ENCODE data around the gene CR1L. TPM values are rescaled to one million over a fixed set of nuclear protein-coding genes. Genes with fewer than 3 reads are reported as not detected.

The CR1L gene
- total and polyA plus RNA-seq, 9 of the 15 experiments (the other 6 are each of a cell fraction or from before 2014, with no cell fraction given): 10.1 to 74.8 (median 34.3) TPM

DNA sequence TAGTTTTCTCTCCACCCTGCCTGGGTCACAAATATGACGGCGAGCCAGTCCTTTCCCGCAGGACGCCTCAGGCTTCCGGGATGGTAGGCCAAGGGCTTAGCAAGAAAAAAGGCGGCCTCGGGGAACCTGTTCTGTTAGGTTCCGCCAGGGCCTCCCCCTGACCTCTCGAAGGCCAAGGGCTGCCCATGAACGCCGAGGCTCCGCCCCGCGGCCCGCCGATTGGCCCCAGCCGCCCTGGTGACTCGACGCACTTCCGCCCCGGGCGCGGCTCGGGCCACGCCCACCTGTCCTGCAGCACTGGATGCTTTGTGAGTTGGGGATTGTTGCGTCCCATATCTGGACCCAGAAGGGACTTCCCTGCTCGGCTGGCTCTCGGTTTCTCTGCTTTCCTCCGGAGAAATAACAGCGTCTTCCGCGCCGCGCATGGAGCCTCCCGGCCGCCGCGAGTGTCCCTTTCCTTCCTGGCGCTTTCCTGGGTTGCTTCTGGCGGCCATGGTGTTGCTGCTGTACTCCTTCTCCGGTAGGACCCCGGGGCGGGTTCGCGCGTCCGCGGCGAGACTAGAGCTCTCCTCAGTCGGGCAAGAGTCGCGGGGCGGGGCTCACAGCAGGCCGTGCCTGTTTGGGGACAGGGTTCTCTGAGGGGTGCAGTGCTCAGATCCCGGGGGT is 107.0 kb downstream of the CR1L start, which contains the start of gene CD46 (continued):
- TF ChIP-seq ZEB2 (IDR thresholded peaks at IDR 0.05) (no peak), BRD4 (IDR thresholded peaks at IDR 0.05) (no peak), SMC3 (conservative IDR thresholded peaks at IDR 0.05; ENCODE audit: insufficient read depth, low read depth, low read length) (no peak; the same call in 1 of the 2 replicates), NKRF (IDR thresholded peaks at IDR 0.05; ENCODE audit: borderline replicate concordance) (peak; percentile 80), GABPA (tag; conservative IDR thresholded peaks at IDR 0.05; ENCODE audit: low read depth) (peak; percentile 93), USF1 (CRISPR knock-in tag; IDR thresholded peaks at IDR 0.05) (peak; percentile 97), NCOA1 (IDR thresholded peaks at IDR 0.05; ENCODE audit: low read depth) (peak; percentile 19; the same call in 1 of the 2 replicates), ARID1B (IDR thresholded peaks at IDR 0.05) (0 out of 2 replicates have a peak, but pooled peaks have one; percentile 29), CBFA2T2 (conservative IDR thresholded peaks at IDR 0.05) (peak; percentile 43), TSC22D4 (tag; IDR thresholded peaks at IDR 0.05) (no peak), CHD1 (IDR thresholded peaks at IDR 0.05; ENCODE audit: low read length) (no peak), NFE2L1 (tag; IDR thresholded peaks at IDR 0.05; ENCODE audit: borderline replicate concordance, low read depth) (no peak), ZNF124 (CRISPR knock-in tag; IDR thresholded peaks at IDR 0.05) (no peak), KLF10 (CRISPR knock-in tag; IDR thresholded peaks at IDR 0.05) (no peak), ETV6 (IDR thresholded peaks at IDR 0.05; ENCODE audit: borderline replicate concordance in 1 of 2, low read depth in 2 of 2, low read length in 1 of 2) (no peak), ETV6 (CRISPR knock-in tag; IDR thresholded peaks at IDR 0.05; ENCODE audit: borderline replicate concordance) (no peak), DACH1 (IDR thresholded peaks at IDR 0.05; ENCODE audit: partially characterized antibody) (no peak), MCM2 (IDR thresholded peaks at IDR 0.05; ENCODE audit: low read depth) (no peak), ZNF408 (CRISPR knock-in tag; IDR thresholded peaks at IDR 0.05; ENCODE audit: low read depth) (no peak), MCM7 (IDR thresholded peaks at IDR 0.05) (no peak), SNIP1 (IDR thresholded peaks at IDR 0.05; ENCODE audit: low read depth) (no peak), NFIX (CRISPR knock-in tag; IDR thresholded peaks at IDR 0.05; ENCODE audit: low read depth) (no peak), PHTF2 (CRISPR knock-in tag; IDR thresholded peaks at IDR 0.05) (no peak), ATF6 (CRISPR knock-in tag; IDR thresholded peaks at IDR 0.05) (no peak), ZNF347 (CRISPR knock-in tag; IDR thresholded peaks at IDR 0.05; ENCODE audit: low read depth) (no peak)
- TF ChIP-seq, protein P1, sequence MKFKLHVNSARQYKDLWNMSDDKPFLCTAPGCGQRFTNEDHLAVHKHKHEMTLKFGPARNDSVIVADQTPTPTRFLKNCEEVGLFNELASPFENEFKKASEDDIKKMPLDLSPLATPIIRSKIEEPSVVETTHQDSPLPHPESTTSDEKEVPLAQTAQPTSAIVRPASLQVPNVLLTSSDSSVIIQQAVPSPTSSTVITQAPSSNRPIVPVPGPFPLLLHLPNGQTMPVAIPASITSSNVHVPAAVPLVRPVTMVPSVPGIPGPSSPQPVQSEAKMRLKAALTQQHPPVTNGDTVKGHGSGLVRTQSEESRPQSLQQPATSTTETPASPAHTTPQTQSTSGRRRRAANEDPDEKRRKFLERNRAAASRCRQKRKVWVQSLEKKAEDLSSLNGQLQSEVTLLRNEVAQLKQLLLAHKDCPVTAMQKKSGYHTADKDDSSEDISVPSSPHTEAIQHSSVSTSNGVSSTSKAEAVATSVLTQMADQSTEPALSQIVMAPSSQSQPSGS (CRISPR knock-in tag; IDR thresholded peaks at IDR 0.05): no peak

All from K562 (cell line).